HG02642 (cell line): Measurements from ENCODE around the gene ITGB2.

Source experiments
- ATAC-seq: cut with Tn5 transposase; IDR thresholded peaks from one replicate; pipeline ENCODE4 v1.9.1; 2021; ENCODE audit warnings: mild to moderate bottlenecking; ENCODE audit not compliant: unreplicated experiment, poor library complexity

The ITGB2 gene

DNA sequence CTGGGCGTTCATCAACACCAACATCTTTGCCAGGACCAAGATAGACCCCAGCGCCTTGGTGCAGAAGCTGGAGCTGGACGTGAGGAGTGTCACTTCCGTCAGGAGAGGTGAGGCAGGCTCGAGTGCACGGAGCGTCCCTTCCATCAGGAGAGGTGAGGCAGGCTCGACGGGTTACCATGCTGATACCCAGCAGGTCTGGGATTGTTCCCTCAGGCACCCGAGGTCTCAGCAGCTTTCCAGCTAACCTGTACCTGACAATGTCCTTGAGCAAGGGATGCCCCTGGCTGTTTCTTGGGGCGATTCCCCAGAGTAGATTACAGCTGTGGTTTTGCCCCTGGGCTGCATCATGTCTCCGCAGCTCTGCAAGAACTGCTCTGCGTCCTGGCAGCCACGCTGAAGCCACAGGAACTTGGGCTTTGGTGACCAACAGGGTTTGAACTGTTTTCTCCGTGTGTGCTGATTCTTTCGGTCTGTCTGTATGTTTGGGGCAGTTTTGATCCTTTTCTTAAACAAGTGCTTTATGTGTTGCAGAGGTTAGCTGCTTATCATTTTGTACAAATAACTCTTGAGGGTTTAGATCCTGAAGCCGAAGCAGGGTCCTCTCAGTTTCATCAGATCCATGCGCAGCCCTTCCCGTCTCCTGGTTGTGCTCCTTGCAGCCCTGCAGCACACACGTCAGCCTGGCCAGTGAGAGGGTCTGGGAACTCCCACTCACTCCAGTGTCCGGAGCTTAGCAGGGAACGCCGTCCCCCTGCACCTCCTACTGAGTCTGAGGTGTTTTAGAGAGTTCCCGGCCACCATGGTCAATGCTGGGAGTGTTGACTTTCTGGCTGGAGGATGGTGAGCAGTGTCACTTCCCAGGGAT, 23.2 kb upstream of the ITGB2 start:
- no peak for ATAC-seq

DNA sequence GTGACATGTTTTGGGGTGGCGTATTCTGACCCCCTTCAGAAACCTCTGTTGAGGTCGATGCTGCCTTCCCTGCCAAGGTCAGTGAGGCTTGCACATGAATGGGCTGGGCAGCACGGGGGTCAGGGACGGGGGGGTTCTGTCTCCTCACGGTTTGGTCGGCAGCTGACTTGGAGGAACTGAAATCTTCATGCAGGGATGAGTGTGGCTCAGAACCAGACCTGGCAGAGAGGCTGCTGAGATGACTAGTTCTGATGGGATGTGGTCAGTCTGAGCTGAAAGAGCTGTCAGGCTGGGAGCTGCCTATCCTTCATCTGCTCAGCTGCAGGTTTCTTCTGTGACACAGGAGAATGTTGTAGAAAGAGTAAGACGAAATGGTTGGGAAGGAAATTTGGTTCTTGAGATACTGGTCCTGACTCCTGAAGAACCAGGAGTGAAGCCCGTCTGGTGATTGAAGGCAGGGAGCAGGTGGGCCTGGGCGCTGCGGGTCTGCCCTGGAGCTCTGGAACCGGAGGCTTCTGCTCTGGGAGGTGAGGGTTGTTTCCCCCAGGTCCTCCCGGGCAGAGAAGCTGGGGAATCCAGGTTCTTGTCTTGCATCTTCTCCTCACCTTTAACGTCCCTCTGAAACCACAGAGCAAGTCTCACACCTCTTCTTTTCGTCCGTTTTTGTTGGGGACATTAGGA, 22.4 kb upstream of the ITGB2 start:
- ATAC-seq, result no peak

DNA sequence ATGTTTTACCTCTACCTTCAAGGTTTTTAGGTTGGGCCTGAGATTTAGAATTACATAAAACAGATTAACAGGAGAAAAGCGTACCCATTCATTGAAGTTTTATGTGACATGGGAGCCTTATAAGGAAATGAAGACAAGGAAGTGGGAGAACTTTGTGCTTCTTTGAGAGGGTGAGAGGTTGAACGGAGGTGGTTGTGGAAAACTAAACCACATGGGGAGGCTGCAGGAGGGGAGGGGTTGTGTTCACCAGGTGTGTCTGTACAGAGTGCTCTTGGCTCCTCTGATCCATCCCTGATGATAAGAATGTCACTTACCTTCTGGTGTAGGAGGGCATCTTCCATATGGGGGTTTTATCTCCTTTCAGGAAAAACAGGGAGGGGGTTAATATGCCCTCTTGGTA, 21.9 kb upstream of the ITGB2 start:
- no peak for ATAC-seq

DNA sequence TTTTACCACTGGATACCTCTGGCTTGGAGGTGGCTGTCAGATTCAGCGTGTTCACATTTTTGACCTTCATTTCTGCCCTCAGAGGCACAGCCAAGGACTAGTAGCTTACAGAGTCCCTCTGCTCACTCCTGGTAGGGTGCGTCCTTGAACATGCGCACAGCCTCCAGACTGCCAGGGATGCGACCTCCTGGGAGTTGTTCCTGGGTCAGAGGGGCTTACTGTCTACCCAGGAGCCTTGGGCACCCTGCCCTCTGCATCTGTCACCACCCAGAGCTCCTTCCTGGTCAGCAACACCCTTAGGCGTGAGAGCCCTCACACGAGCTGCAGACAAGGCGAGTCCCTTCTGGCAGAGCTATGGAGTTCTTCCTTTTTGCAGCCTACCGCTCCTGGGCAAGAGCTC, 20.9 kb upstream of the ITGB2 start:
- ATAC-seq, result no peak

DNA sequence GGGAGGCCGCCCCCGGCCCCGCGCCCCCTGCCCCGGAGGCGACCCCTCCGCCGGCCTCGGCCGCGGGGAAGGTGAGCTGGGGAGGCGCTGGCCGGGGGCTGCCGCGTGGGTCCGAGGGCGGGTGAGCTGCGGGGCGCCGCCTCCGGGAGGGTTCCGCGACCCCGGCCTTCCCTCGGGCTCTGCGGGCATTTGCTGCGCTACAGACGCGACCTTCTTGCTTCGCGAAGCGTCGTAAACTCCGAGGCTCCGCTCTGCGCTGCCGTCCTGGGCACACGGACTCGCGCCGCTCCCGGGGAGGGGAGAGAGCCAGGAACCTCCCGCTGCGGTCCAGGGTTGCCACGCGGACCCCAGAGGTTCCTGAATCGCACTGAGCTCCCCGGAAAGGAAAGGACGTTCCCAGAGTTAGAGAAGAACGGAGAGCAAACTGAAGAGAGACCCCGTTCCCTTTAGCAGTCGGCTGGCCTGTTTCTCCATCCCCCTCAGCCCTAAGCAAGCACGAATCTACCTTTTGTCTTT, 19.5 kb upstream of the ITGB2 start:
- ATAC-seq, result peak; percentile 41

DNA sequence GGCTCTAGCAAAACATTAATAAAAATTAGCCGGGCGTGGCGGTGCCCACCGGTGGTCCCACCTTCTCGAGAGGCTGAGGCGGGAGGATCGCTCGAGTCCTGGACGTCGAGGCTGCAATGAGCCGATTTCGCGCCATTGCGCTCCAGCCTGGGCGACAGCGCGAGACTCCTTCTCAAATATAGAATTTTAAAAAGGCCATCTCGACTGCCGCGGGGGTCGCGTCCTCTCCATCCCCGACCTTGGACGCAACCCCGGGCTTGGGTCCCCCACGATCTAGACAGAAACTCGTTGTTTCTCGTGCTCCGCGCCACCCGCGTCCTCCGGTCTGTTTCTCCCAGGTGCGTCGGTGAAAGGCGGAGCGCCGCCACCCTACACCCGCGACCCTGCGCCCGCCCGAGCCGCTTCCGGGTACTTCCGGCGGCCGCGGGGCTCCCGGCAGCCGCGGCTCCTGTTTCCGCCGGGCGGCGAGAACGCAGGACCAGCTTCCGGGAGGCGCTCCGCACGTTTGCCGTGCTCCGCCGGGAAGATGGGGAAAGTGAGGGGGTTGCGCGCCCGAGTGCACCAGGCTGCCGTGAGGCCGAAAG, 18.9 kb upstream of the ITGB2 start, which contains the start of gene SLX9:
Gene SLX9 (plus strand): TSS at position 498 of the 584 bp plus-strand sequence. CDS start 29 bp downstream, at position 527.
- ATAC-seq, result peak; percentile 75

DNA sequence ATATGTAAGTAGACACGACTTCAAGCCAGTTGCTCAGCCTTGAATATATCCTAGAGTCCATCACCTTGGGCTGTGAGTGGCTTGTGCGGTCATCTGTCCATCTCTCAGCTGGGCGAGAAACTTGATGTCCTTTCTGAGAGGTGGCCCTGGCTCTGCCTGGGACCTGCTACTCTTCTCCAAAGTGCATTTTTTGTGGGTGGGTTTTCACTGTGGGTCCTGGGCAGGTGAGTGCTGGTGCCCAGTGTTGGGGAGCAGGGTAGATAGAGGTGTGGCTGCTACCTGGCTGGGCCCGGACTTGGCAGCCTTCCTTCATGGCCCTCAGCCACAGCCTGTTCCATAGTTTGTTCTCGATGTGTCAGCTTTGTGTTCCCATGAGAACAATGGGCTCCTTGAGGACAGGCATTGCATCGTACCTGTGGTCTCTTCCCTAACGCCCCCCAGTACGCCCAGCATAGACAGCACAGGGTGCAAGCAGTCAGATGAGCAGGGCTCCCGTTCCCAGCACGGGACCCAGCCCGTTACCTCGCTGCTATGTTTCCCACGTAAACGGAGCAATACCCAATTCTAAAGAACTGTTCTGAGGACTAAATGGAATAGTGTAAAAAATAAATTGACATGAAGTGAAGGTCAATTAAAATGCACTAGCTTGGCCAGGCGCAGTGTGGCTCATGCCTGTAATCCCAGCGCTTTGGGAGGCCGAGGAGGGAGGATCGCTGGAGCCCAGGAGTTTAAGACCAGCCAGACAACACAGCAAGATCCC, 18.3 kb upstream of the ITGB2 start:
- no peak for ATAC-seq

DNA sequence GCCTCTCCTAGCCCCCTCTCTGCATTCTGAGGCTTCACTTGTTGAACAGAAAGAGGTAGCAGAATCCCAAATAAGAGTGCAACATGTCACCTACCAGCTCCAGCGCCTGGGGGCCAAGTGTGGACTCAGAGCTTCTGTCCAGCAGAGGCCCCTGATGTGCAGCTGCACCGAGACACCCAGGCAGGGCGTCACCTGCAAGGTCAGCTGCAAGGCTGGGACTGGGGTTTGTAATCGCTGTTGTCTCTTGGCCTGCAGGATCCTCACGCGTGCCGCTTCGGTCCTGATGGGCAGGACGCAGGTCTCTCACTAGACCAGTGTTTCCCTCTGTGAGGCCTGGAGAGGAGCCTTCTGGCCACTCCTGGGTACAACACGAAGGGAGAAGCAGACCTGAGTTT, 14.8 kb upstream of the ITGB2 start:
- no peak for ATAC-seq

DNA sequence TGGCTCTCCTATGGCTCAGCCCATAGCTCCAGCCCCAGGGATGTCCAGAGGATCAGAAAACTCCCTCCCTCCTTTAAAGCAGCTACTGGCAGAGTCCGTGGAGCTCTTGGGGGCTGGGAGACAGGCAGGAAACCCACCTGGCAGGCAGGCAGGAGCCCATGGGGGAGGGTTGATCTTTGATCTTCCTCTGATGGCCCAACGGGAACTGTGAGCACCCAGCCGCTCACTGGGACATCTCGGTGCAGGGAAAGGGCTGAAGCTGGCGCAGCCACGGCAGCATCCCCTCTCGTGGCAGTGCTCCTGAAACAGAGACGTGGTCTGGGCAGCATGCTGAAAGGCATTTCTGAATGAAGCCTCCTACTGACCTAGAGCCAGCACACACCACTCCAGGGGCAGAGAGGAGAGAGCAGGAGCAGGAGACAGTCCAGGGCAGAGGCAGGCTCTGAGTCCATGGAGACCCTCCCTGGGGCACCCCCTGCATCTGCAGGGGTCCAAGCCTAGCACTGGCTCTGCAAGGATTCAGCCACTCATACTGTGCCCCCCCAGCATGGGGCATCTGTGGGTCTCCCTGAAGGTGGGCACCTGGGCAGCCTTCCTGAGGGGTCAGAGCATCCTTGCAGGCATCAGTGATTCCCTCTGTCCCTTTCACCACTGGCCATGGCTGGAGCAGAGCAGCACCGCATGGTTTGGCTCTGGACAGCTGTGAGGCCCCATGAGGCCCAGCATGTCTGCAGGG, 14.3 kb upstream of the ITGB2 start:
- ATAC-seq, result no peak

DNA sequence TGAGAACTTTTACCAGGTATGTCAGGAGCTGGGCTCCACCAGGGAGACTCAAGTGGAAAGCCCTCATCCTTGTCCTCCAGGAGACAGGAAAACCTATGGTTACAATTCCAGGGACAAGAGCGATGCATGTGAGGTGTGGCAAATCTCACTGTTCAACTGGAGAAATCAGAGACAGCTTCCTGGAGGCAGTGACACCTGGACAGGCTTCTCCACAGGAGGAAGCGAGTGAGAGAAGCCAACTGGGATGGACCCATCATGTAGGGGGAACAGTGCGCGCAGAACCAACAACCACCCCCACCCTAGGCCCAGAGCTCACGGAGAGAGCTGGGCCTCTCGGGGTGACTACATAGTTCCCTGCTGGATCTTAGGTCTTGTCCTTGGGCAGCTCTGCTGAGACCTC, 13.6 kb upstream of the ITGB2 start:
- no peak for ATAC-seq

DNA sequence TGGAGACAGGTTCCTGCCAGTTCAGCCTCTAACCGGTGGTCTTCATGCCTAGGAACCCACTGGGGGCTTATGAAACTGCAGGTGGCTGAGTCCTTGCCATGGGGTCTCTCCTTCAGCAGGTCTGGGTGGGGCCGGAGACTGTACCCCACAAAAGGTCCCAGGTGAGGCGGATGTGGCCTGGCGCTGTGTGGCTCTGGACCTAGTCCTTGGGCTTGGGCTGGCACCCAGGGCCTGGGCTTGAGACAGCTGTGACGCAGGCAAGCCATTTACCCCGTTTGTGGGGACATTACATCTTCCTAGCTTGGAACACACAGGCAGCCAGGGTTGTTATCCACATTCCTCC, 13.2 kb upstream of the ITGB2 start:
- no peak for ATAC-seq

DNA sequence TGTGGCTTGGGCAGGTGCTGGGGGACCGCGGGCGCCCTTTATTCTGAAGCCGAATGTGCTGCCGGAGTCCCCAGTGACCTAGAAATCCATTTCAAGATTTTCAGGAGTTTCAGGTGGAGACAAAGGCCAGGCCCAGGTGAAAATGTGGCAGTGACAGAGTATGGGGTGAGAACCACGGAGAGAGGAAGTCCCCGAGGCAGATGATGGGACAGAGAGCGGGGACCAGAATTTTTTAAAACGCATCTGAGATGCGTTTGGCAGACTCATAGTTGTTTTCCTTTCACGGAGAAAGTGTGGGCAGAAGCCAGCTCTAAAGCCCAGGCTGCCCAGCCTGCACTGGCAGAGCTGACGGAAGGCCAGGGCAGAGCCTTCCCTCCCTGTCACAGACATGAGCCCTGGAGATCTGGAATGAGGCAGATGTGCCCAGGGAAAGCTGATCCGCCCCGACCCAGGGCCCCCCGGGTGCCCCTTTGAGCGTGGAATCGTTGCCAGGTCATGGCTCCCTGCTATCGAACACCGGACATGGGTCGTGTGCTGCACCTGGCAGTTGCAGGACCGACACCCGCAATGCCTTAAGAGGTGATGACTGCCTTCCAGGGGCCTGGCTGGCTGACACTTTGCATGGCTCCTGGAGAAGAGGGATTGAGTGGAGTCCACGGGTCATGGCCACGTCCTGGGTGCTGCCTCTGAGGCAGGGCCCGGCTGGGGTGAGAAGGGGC, 12.7 kb upstream of the ITGB2 start:
- ATAC-seq, result no peak

DNA sequence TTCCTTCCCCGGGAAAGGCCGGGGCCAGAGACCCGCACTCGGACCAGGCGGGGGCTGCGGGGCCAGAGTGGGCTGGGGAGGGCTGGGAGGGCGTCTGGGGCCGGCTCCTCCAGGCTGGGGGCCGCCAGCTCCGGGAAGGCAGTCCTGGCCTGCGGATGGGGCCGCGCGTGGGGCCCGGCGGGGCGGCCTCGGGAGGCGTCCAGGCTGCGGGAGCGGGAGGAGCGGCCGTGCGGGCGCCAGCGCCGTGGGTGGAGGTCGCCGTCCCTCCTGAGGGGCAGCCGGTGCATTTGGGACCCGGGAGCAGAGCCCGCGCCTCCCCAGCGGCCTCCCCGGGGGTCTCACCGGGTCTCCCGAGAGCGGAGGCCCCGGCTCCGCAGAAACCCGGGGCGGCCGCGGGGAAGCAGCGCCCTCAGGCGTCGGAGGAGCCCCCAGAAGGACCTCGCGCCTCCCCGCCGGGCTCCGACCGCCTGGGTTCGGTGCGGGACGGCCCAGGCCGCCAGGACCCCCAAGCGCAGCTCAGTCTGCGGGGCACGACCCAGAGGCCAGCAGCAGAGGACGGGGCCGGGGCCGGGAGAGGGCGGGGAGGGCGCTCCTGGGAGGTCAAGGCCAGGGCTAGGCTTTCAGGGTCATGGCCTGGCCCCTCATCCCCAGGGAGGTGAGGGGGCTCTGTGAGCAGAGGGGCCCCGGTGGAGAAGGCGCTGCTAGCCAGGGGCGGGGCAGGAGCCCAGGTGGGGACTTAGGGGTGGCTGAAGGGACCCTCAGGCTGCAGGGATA, 11.9 kb upstream of the ITGB2 start:
- peak; percentile 32 for ATAC-seq

DNA sequence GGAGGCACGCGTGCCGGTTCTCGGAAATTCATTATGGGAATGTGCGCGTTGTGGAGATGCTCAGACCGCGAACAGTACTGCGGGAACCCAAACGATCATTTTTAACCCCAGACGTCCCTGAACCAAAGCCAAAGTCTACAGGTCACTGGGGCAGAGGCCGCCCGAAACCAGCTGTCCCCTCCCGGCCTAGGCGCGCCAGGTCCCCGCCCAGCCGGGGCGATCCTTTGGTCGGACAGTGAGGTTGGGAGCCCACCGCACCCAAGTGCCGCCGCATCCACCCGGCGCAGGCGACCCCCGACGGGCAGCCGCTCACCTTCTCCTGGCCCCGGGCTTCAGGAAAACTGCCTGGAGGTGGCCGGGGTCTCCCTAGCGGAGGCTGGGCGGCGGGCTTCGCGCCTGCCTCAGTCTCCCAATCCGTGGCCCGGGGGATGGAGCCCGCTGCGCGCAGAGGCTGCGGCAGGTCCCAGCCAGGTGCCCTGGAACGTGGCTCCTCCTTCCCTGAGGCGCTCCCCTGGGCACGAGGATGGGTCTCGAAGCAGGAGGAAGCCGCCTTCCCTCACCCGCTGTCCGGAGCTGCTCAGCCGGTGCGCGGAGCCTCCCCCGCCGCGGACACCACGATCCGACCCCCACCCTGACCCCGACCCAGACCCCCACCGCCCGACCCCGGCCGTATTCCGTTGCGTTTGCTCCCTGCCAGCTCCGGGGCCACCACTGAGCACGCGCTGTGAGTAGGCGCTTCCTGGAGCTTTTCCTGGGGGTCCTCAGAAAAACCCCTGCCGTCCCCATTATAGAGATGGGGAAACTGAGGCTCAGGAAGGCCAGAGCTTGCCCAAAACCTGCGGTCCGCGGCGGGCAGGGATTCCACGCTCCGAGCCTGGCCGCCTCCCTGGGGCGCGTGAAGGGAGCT, 11.1 kb upstream of the ITGB2 start:
- no peak for ATAC-seq

DNA sequence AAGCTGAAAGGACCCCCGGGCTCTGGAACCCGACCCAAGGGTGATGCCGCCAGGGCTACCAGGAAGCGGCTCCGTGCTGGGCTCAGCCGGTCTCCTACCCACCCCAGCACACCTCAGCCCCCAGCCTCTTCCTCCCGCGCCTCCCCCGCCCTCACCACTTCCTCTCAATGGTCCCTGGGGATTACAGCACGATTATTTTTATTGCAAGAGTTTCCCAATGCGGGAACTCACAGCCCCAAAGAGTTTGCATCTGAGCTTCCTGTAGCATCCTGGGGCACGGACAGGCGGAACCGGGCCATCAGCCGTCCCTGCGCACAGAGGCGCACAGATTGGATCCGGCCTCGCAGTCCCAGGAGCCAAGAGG, 10.4 kb upstream of the ITGB2 start:
- ATAC-seq, result peak; percentile 24

DNA sequence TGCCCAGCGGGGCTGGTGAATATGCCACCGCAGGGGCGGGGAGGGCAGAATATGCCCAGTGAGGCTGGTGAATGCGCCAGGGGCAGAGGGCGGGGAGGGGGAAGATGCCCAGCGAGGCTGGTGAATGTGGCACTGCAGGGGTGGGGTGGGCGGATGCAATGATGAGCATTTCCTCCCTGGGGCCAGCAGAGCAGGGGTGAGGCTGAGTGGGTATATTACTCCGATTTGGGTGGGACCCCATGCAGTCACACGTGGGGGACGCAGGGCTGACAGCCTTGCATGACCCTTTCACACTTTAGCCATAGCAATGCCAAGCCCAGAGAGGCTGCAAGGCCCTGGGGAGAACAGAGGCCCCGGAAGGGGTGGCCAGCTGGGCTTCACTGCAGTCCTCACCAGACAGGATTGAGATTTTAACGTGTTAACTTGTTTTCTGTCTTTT, 9.9 kb upstream of the ITGB2 start:
- ATAC-seq, result no peak

DNA sequence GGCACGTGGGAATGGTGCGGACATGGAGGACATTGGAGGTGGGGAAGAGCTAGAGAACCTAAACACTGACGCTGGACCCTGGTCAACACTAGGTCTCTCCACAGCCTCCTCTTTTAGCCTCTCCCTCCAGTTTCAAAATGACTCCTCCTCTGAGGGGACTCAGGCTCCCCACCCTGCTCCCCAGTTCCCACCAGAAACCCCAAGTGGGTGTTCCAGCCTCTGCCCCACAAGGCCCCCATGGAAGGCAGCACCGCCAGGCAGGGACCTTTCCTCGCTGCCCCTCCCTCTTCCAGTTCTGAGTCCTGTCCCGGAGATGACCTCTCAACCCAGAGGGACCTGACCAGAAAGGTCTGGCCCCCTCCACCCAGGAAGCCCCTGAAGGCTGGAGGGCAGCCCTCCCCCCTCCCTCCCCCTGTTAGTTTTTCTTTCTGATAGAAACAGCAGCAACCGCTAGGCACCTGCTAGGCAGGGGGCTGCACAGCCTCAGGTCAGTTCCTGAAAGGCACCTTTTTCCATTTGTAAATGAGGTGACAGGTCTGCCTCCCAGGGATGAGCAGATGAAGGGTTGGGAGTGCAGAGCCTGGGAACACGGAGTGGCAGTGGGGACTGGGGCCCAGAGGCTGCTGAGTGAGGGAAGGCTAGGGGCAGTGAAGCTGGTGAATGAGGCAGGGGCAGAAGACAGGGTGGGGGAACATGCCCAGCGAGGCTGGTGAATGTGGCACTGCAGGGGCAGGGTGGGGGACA, 9.3 kb upstream of the ITGB2 start:
- no peak for ATAC-seq
